Right lobe of liver (tissue), 4 donors: ENCODE results near the gene APBA2.

ENCODE experiments used
- CTCF ChIP-seq, 4 donors: fragments of 200-600 bp in 3 of 4; fragments of 450-650 bp in 1 of 4; IDR thresholded peaks; one replicate each; pipeline versions ENCODE4 v1.5.1 to v1.8.0; 2016 to 2022; ENCODE audit warnings: antibody characterized with exemption in 4 of 4, mild to moderate bottlenecking in 2 of 4
- POLR2A ChIP-seq: fragments of 450-650 bp; IDR thresholded peaks from one replicate; pipeline ENCODE4 v1.6.1; 2017; ENCODE audit warnings: antibody characterized with exemption, mild to moderate bottlenecking
- donor health status: DM: no; HTN: no; CAD: no.
- donor health status: DM: no; HTN: no; CAD: no.
- donor health status: DM: no; HTN: yes; CAD: no.

- no peak for TF ChIP-seq CTCF (IDR thresholded peaks at IDR 0.05)
- no peak for TF ChIP-seq POLR2A
These were observed 30.2 kb downstream of the APBA2 start for GRCh38 chr15:28915935-28916334.
